ENCODE measurements around the gene OR6P1. TPM values are rescaled to one million over a fixed set of nuclear protein-coding genes. Genes with fewer than 3 reads are reported as not detected.

The OR6P1 gene, protein sequence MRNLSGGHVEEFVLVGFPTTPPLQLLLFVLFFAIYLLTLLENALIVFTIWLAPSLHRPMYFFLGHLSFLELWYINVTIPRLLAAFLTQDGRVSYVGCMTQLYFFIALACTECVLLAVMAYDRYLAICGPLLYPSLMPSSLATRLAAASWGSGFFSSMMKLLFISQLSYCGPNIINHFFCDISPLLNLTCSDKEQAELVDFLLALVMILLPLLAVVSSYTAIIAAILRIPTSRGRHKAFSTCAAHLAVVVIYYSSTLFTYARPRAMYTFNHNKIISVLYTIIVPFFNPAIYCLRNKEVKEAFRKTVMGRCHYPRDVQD
- not detected for total RNA-seq

DNA sequence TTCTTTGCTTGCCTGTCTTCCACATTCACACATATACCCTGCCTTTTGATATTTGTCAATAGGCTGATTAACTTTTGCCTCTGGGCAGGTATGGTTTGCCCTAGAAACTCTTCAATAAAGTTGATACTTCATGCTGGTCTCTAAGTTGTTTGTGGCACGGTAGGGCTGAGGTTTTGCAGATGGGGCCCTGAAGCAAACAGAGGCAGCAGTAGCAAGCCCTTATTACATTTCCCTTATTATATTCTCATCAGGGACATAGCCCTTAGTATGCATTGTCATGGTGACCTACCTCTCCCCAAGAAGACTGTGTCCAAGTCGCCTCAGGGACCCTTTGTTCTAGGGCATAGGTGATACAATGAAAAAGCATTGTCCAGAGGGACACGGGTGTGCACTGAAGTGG is at the start of gene OR6P1:
Gene OR6P1, minus strand, starts transcription at position 101 of the 400 bp plus-strand sequence. CDS start 6,976 bp downstream, outside the sequence.
- ATAC-seq: no peak

DNA sequence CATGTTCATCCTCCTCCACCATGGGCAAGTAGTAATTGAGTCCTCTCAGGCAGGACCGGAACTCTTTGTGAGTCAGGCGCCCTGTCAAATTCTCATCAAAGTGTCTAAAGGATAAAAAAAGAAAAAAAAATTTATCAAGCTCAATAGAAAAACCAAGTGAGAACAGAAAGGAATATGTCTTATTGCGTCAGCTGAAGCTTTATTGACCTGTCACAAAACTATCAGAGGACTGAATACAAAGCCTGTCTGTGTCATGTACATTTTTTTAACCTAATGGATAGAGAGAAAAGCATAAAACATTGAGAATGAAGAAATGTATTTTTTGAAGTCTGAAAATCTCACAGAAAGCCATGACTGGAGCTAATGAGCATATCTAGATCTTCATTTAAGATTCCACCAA is 43.4 kb upstream of the OR6P1 start:
- ATAC-seq: no peak

DNA sequence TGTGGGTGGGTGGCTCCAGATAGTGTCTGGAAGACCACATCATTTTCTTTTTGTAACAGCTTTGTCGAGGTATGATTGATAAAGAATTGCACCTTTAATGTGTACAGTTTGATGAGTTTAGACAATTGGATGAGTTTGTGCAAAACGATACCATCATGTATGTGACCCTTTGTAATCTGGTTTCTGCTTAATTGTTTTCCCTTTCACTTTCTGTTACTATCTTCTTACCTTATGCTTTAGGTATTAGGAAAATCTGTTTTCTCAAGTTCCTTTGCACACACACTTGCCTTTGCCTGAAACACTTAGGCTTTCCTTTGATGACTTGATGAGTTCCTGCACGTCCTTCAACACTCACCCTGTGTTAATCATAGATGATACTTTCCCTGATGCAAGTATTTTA is 41.5 kb upstream of the OR6P1 start:
- no peak for ATAC-seq

DNA sequence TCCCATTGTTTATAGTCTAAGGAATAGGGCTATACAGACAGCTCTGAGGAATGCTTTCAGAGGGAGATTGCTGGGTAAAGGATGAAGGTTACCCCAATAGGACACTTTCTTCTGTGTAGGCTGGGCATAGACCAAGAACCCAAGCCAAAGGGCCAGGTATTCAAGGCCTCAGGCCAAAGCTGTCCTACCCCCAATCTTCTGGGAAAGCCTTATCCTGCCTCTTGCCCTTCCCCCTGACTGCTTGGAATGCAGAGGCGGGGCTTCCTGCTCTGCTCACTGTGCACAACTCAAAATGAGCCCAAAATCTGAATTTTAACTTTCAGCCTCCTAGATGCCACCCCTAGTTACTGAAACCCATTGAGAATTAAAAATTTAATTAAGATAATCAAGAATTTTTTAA is 36.9 kb upstream of the OR6P1 start:
- ATAC-seq: no peak

DNA sequence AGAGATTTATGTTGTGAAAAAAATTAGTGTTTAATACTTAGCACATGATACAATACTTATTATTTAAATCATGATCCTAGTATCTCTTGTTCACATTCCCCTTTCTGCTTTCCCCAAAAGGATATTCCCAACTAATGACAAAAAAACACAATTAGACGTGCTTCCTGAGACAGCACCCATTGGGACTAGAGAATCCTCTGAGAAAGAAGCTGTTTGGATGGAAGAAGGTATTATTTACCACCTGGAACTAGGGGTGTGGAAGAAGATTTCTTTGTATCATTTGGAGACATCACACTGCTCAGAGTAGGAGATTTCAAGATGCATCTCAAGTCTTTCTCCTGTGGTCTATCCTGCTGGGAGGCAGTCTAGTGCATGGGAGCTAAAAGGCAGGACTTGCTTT is 34.6 kb upstream of the OR6P1 start, which contains the start of gene OR10Z1:
Gene OR10Z1, plus strand, starts transcription at position 301 of the 400 bp plus-strand sequence. CDS start 1,171 bp downstream, outside the sequence.
- ATAC-seq: no peak

DNA sequence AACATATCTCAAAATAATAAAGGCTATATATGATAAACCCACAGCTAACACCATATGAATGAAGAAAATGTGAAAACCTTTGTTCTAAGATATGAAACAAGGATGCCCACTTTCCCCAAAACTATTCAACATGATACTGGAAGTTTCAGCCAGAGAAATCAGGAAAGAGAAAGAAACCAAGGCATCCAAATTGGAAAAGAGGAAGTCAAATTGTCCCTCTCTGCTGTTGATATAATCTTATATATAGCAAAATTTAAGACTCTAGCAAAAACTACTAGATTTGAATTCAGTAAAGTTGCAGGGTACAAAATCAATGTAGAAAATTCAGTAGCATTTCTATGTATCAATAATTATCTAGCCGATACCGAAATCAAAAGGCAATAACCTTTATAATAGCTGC is 30.4 kb upstream of the OR6P1 start:
- ATAC-seq: no peak

DNA sequence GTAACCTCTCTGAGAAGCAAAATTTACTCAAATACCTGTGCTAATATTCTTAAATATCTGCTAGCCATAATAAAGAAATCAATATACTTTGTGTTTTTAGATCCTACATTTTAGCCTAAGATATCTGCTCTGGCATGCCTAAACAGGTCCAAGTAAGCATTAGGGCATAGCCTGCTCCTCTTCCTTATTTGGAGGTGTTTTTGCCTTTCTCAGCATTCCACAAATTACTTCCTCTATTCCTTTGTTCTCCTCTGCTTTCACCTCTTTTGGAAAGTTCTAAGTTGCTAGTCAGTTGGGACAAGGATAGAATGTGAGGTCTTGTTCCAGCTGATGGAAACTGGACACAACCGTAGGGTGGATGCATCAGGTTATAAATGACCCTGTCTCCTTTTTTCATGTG is 16.6 kb upstream of the OR6P1 start:
- no peak for ATAC-seq

DNA sequence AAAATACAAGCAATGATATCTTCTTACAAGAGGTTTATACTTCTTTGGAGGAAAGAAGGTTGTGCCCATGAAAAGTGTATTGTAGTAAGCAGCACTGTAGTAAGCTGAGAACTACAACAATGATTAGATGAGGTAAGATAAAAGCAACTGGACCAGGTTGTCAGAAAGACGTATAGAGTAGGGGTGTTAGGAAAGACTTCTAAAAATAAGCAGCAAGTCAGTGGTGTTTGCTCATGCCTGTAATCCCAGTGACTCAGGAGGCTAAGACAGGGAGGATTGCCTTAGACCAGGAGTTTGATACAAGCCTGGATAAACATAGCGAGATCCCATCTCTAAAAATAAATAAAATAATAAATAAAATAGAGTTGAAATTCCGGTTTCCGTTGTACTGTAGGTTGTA is 13.6 kb upstream of the OR6P1 start:
- no peak for ATAC-seq

DNA sequence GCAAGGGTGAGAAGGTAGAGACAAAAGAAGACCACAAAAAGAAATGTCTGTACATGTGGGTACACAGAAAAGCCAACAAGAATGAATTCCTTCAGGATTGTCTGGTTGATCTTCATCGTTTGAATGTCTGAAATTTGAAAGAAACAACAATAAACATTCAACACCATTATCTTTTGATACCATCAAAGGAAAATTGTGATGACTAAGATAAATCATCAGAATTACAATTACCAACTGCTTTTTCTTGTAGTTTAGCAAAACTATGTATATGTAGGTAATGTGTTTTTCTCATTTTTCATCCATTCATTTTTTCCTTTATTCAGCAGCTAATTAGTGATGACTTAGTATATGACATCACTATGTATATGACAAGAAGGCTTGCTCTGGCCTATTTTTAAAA is 9.4 kb upstream of the OR6P1 start, which contains the start of gene OR10X1:
Gene OR10X1, minus strand, starts transcription at position 167 of the 400 bp plus-strand sequence. Its CDS starts 0 bp downstream, at position 167.
- no peak for ATAC-seq

DNA sequence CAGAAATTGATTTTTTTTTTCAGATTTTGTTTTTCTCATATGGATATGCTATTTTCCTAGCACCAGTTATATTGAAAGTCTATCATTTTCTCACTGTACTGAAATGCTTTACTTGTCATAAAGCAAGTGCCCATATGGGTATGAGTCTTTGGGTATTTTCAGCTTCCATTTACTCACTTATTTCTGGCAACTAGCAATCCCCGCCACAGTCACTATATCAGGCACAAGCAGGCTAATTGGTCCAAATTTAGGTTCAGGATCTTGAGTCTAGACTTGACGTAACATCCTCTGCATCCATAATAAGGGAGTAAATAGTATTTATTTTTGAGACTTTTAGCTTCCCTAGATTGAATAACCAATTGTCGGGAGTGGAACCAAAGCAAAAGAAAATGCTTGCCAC is 7.2 kb upstream of the OR6P1 start:
- ATAC-seq: no peak

DNA sequence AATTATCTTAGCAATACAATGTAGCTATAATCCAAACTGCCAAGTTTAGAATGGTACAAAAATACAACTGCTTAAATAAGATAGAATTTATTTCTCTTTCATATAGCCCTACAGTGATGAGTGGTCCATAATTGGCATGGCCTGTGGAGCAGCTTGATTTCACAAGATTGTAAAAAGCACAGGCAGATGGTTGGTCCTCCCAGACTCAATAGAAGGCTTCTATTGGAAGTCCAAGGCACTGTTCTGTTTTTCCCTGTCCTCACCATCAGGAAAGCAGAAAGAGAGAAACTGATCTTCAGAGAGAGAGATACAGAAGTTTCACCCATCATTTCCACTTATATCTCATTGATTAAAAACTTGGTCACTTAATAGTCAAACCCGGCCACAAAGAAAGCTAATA is 1.8 kb upstream of the OR6P1 start:
- no peak for ATAC-seq

DNA sequence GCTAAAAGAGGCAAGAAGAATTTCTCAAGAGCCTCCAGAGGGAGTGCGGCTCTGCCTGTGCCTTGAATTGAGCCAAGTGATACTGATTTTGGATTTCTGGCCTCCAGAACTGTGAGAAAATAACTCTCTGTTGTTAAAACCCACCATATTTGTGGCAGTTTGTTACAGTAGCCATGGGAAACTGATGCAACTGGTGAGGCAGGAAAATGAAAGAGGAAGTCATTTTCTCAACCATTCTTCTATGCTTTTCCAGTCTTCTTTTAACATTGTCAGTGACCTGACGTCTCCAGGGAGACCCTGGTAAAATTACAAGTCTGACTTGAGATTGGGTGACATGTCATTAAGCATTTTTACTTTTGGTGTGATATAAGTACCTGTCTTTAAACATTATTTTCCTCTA is 5.8 kb downstream of the OR6P1 start:
- ATAC-seq: no peak

DNA sequence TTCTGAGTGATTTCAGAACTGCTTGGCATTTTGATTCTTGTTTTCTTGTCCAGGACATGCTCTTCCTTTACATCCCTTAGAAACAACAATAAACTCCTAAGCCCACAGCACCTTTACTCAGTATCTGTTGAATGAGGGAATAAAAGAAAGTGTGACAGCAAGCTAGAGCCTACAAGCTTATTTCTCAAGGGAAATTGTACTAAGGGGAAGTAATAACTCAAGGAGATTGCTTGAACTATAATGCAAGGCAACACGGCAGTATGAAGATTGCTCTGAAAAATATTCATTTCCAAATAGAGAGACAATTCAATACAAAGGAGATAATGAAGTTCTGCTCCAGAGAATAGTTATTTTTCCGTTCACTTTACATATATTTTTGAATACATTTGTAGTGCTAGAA is 6.5 kb downstream of the OR6P1 start:
- ATAC-seq: no peak

DNA sequence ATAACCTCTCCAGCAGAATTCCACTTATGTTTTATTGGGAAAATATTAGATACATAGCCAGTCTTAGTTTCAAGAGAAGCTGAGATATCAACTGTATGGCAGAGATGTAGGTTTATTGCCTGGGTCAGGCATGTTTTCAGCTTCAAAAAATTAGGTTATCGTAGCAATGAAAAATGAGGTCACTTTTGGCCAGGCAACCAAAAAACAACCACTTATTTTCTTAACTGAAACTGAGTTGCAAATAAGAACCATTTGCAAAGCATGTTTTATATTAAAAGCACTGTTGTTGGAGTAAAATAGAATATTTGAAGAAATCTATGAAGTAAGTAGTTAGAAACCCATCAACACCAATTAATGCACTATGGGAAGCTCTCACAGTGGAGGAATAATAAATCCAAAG is 10.7 kb downstream of the OR6P1 start:
- ATAC-seq: no peak

DNA sequence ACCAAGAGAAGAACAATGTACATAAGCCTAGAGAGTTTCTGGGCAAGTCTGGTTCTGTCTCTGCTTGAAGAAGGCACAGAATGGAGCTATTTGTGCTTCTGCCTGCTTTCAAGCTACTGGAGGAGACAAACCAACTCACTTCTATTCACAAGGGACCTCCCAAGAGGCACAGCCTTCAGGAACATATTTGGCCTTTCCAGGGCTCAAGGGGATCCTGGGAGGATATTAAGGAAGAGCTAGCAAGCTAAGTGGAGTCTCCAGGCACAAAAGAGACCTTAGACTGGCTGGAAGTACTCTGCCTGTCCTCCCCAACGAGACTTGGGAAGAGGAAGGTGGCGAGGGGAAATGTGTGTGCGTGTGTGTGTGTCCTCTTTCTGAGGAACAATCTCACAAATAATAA is 16.0 kb downstream of the OR6P1 start, which contains the start of gene OR6Y1:
Gene OR6Y1, minus strand, starts transcription at position 54 of the 400 bp plus-strand sequence. CDS start 6,300 bp downstream, outside the sequence.
- no peak for ATAC-seq

DNA sequence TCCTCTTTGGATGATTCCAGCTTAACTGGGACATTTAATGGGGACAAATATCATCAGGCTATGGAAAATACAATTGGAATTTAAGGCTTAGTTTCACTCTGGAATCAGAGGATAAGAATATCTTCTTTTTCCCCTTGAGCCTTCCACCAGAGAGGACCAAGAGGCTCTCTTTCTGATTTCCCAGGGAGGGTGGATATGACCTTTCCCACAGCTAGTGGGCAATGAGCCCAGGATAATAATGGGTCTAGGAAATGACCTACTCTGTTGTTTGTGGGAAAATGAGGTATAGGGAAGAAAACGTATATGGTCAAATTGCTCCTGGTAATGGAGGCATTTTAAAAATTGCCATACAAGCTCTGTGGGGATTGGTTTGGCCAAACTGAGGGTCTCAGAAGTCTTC is 18.1 kb downstream of the OR6P1 start:
- ATAC-seq: no peak

DNA sequence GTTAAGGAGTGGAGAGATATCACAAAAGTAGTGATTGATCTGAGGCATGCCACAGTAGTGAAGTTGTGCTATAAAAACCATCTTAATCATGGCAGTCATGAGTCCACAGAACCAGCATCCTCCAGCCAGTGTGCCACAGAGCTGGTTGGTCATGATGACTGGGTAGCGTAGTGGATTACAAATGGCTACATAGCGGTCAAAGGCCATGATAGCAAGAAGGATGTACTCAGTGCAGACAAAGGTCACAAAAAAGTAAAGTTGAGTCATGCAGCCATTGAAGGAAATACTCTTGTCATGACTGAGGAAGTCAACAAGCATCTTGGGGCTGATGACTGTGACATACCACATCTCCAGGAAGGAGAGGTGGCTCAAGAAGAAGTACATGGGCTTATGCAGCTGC is 22.8 kb downstream of the OR6P1 start:
- no peak for ATAC-seq

DNA sequence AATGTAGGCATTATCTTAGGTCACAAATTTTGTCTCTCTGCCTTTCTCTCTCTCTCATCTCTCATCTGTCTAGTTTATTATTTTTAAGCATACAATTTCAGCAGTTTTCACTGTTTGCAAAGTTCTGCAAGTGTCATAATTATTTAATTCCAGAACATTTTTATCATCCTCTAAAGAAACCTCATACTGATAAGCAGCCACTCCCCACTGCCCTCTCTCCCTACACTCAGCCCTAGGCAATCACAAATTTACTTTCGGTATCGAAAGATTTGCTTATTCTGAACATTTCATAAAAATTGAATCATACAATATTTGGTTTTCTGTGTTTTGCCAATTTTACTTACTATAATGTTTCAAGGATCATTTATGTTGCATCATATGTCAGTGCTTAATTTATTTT is 32.8 kb downstream of the OR6P1 start:
- no peak for ATAC-seq

DNA sequence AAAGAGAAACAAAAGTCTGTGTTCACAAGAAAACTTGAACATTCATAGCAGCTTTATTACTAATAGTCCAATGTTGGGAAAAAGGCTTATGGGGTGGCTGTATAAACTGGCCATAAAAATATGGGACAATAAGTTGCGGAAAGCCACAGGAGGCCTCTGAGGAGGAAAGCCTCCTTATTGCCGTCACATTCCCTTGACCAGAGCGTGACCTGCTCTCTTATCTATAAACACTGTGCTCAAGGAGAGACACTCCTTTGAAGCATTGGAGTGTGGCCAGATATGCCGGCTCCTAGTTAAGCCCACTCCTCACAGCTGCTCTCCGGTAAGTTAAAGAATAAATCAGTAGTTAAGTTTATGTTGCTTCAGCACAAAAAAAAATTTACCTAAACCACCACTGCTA is 35.9 kb downstream of the OR6P1 start:
- no peak for ATAC-seq

DNA sequence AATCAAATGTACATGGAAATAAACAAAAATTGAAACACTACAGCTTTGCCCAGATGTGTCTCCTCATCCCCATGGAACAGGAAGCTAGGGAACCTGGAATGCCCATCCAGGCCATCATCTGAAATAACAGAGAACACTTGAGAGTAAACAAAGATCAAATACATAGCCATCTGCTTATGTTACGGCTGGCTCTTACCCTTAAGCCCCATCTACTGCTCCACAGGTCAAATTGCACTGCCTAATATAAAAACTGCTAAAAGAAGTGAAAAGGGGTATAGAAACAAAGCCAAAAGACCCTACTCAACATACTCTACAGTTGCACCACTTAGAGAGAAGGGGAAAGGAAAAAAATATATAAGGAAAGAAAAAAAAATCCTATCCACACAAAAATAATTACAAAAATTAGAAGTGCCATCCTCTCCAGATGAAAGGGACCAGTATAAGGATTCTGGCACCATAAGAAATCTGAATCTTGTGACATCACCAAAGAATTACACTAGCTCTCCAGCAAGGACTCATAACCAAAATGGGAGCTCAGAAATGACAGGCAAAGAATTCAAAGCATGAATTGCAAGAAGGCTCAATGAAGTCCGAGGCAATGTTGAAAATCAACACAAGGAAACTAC is 43.1 kb downstream of the OR6P1 start:
- no peak for ATAC-seq

DNA sequence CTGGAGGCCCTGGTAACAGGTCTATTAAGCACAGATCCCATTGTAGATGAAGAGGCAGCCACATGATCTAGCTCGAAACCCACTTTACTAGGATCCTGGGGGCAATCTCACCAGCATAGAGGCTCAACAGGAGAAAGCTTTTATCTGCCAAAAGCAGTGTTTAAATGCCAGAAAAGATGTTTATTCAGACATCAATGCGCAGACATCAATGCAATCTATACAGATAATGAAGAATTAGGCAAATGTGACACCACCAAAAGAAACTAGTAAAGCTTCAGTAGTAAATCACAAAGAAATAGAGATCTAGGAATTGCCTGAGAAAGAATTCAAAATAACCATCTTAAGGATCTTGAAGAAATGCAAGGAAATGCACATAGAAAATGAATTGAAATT is 48.7 kb downstream of the OR6P1 start:
- ATAC-seq: no peak

DNA sequence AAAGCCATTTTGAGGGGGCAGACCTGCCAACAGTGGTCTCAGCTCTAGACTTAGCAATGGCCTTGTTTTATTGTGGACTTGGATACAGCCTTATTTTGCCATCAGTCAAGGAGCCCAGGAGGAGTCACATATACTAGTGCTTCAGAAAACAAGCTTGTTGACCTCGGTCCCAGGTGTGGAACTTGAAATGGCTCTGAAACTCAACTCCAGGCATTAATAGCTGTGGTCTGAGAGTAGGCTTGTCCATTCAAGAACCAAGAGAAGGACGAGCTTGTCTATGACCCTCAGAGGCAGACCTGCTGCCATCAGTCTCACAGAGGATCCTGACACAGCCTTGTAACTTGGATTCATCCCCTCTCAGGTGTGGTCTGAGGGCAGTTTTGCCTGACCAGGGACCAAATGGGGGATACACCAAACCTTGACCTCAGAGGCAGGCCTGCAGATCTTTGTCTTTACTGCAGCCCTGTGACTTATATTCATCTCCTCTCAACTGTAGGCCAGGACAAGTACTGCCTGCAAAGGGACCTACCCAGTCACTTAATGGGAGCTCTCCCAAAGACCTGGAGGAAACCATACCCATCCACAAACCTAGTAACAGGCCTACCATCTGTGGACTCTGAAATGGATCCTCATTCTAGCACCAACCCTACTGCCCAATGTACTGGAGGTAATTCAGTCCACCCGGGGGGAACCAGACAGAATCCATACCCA is 49.3 kb downstream of the OR6P1 start:
- no peak for ATAC-seq

DNA sequence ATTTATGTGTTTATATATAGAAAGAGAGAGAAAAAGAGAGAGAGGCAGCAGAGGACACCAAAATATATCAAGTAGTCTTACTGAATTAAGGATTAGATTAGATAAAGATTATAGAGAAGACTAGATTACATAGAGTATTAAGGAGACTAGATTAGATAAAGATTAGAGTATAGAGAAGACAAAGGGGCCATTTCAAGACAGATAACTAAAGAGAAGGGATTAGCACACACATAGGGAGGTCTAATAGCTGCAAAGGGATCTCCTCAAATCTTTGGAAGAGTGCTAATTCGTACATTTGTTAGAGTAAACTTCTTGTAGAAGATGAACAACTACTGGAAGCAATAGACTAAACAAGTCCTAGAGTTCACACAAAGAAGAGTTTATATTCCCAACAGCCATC is 50.4 kb downstream of the OR6P1 start:
- ATAC-seq: no peak

DNA sequence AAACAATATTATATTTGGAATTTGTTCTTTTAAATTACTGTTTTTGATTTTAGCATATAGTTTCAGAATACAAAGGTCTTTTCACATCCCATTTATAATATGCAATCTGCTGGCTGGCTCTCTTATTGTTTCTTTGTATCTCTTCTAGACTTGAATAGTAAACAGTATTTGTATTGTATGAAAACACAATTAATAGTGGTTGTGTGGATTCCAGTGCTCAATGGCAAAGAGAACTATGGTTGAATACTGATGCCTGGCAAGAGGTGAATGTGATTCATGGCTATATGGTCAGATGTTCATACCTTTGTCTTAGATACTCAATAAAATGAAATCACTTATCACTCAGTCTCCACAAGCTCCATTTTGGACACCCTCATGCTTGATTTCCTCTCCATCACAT is 53.4 kb downstream of the OR6P1 start:
- ATAC-seq: no peak

Measured in esophagus mucosa (tissue), 1 donor.